A549 (cell line): Measurements from ENCODE around the gene ERP44.

Experiments used
- CTCF ChIP-seq: fragments of >200 bp; sonication (Bioruptor Twin); formaldehyde crosslinking; IDR thresholded peaks from 3 replicates; pipeline ENCODE4 v1.5.1; 2016
- JUN ChIP-seq, 2 experiments: fragments of >200 bp; sonication (Bioruptor Twin); formaldehyde crosslinking; IDR thresholded peaks; 2 replicates in 1 of 2; 3 replicates in 1 of 2; pipeline ENCODE4 v1.6.1; 2016 to 2017
- TF ChIP-seq, protein P1 (sequence below): IDR thresholded peaks from 2 replicates; pipeline ENCODE4 v1.6.1; 2012

DNA sequence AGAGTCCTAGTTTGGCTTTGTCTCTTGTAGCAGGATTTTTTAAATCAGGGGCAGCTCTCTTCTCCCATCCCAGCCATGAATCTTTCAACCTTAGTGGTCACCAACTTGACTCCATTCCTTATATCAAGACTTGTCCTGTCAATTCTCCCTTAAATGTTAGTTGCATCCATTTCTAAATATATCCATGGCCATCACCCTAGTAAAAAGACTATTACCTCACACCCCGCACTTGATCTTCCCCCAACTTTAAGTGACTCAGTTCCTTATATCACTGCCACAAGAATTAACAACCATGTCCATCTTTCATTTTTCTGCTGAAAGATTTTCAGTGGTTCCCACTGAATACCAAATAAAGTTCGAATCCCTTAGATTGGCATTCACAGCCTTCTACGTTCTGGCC, 125.3 kb downstream of the ERP44 start:
- TF ChIP-seq CTCF (no peak), JUN (IDR thresholded peaks at IDR 0.05) (no peak)
- TF ChIP-seq, protein P1, sequence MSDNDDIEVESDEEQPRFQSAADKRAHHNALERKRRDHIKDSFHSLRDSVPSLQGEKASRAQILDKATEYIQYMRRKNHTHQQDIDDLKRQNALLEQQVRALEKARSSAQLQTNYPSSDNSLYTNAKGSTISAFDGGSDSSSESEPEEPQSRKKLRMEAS: no peak
